HG02571 (cell line): ENCODE data around the gene RGPD8.
"Not testable (repeated sequence)": the region's sequence is repeated elsewhere in the genome, so short reads cannot be mapped to it uniquely, and the experiment has no call there.

Experiments used
- ATAC-seq: cut with Tn5 transposase; IDR thresholded peaks from one replicate; pipeline ENCODE4 v1.9.1; 2021; ENCODE audit warnings: mild to moderate bottlenecking, moderate library complexity; ENCODE audit not compliant: unreplicated experiment

Gene RGPD8

GRCh38 chr2:112435716-112436431, 2.4 kb upstream of the RGPD8 start:
- not testable (repeated sequence) for ATAC-seq

DNA sequence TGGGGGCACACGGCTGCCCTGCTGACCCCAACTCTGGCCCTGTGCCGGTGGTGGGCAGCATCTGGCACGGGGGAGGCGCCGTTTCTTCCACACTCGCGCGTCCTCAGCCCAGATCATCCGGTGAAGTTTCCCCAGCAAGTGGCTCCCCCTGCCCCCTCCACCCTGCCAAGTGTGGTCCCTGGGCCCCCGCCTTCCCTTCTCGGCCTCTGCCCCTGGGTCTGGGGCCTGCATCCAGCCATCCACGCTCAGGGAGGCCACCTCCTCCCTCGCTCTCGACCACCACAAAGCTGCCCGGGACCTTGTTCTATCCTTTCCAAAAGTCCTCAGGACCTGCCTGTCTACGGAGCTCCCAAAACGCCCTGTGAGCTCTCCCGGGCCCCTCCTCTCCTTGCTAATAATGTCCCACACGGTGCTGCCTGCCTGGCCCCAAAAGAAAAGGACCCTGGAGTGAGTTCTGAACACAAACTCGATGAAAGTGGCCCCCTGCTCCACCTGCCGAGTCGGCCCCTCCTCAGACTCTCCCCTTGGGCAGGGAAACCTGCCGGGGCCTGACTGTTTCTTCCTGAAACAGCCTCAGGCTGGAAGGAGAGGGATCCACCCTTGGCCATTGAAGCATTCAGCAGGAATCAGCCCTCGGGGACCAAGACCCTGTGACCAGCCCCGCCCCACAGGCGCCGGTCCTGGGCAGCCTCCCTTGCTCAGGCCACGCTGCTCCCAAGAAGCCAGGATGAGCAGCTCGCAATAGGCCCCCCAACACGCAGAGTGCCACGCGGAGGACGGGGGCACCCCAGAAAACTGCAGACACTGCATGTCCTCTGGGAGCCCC, 1.7 kb upstream of the RGPD8 start:
- not testable (repeated sequence) for ATAC-seq

DNA sequence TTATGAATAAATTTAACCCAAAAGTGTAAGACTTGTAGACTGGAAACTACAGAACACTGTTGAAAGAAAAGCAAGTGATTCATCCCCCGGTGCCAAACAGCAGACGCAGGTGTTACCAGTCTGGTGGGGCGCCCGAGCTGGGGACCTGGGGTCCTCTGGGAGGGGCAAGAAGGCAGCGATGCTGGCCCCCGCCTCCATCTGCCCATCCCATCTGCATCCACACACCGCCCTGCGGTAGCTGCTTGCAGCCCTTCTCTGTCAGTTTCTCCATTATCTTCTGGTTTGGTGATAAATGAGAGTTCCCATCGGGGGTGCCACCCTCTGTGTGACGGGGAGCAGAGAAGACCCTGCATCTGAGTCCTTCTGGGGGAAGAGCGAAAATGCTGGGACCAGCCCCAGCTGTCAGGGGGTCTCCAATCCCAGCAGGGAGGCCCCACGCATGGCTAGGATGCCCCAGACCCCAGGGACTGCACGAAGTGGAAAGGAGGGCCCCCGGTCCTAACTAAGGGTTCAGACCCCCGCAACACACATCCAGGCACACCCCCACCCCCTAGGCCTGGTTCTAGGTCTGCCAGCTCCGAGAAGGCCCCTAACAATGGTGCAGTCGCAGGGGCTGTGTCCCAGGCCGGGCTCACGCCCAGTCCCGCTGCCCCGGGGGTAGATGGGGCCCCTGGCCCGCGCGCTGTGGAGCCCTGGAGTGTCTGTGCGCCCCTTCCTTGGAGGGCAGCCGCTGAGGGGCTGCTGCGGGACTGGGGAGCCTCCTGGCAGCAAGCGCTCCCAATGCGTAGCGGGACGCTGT, 686 bp upstream of the RGPD8 start:
- ATAC-seq = no peak

DNA sequence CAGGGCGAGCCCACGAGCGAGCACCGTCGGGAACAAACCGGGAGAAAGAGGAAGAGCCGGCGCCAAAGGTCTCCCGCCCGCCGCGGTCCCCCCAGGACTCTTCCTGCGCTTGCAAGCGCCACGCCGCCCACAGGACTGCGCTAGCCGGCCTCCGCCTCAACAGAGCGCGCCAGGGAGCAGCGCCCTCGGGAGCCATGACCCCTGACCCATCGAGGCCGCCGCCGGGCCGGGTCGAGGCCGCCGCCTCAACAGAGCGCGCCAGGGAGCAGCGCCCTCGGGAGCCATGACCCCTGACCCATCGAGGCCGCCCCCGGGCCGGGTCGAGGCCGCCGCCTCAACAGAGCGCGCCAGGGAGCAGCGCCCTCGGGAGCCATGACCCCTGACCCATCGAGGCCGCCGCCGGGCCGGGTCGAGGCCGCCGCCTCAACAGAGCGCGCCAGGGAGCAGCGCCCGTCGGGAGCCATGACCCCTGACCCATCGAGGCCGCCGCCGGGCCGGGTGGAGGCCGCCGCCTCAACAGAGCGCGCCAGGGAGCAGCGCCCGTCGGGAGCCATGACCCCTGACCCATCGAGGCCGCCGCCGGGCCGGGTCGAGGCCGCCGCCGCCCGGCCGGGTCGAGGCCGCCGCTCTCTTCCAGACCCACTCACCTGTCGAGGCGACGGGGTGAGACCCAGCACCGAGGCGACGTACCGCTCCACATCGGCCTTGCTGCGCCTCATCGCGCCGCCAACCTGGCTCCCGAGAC, 538 bp downstream of the RGPD8 start:
- peak; percentile 28 for ATAC-seq

DNA sequence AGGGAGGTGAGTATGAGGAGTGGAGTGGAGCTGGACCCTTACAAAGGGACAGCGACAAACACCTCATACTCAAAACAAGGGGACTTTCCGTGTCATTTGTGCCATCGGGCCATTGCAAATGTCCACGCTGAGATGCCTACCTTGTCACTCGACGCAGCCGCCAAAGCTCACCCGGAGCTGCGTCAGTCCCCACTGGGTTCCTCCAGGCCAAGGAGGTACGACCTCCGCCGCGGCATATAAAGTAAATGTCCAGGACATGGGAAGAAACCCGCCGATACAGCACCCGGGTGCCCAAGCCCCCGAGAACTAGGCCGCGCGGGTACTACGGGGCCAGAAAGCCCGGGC, 1.1 kb downstream of the RGPD8 start:
- not testable (repeated sequence) for ATAC-seq

DNA sequence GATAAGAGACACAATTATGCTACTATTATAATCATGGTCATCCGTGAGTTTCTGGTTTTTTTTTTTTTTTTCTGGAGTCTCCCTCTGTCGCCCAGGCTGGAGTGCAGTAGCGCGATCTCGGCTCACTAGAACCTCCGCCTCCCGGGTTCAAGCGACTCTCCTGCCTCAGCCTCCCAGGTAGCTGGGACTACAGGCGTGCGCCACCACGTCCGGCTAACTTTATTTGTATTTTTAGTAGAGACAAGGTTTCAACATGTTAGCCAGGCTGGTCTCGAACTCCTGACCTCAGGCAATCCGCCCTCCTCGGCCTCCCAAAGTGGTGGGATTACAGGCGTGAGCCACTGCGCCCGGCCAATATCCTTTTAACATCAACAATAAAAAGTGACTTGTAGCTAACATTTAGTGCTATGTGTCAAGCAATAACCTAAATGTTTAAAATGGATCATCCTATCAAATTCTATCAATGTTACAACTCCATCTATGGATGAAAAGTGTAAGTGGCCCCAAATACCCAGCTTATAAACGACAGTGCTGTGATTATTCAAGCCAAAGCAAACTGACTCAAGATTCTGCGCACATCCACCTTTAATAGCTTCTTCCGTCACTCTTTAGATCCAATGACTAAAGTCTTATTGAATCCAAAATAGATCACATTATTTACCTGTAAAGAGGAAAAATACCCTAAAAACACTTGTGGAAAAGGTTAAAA, 1.7 kb downstream of the RGPD8 start:
- ATAC-seq = not testable (repeated sequence)

DNA sequence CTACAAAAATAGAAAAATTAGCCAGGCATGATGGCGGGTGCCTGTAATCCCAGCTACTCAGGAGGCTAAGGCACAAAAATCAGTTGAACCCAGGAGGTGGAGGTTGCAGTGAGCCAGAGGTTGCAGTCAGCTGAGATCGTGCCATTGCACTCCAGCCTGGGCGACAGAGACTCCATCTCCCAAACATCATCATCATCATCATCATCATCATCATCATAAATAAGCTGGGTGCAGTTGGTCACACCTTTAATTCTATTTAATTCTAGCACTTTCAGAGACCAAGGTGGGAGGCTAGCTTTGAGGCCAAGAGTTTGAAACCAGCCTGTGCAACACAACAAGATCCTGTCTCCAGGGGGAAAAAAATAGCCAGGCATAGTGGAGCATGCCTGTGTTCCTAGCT, 8.9 kb downstream of the RGPD8 start:
- ATAC-seq = not testable (repeated sequence)

DNA sequence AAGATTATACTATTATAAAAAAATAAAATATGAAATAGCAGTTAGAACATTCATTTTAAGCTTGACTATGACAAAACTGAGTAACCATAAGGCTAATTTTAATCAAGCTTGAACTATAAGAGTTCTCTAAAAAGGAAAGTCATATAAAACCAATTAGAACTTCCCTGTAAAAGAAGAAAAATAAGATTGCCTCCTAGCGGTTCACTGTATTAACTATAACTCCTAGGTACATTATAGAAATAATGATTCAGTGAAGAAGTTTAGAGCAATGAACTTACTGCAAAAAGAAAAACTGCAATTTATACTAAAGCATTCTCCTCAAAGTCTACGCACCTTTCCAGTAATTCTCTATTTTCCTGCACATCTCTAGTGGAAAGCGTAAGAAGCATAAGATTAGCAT, 16.6 kb downstream of the RGPD8 start:
- ATAC-seq = not testable (repeated sequence)

DNA sequence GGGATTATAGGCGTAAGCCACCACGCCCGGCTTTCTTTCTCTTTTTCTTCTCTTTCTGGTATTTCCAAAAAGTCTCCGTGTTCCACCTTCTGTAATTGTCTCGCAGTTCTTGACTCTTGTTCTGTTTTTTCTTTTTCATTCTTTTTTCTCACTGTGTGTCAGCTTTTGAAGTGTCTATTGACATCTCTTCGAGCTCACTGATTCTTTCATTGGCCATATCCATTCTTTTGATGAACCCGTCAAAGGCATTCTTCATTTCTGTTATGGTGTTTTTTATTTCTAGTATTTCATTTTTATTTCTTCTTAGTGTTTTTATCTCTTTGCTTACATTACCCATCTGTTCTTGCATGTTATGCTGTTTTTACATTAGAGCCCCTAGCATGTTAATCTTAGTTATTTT, 73.4 kb downstream of the RGPD8 start:
- not testable (repeated sequence) for ATAC-seq

DNA sequence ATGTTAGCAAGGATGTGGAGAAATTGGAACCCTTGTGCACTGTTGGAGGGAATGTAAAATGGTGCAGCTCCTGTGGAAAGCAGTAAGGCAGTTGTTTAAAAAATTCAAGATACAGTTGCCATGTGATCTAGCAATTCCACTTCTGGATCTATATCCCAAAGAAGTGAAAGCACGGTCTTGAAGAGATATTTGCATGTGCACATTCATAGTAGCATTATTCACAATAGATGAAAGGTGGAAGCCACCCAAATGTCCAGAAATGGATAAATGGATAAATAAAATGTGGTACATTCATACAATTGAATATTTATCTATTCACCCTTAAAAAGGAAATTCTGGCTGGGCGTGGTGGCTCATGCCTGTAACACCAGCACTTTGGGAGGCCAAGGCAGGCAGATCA, 79.1 kb downstream of the RGPD8 start:
- ATAC-seq = not testable (repeated sequence)

DNA sequence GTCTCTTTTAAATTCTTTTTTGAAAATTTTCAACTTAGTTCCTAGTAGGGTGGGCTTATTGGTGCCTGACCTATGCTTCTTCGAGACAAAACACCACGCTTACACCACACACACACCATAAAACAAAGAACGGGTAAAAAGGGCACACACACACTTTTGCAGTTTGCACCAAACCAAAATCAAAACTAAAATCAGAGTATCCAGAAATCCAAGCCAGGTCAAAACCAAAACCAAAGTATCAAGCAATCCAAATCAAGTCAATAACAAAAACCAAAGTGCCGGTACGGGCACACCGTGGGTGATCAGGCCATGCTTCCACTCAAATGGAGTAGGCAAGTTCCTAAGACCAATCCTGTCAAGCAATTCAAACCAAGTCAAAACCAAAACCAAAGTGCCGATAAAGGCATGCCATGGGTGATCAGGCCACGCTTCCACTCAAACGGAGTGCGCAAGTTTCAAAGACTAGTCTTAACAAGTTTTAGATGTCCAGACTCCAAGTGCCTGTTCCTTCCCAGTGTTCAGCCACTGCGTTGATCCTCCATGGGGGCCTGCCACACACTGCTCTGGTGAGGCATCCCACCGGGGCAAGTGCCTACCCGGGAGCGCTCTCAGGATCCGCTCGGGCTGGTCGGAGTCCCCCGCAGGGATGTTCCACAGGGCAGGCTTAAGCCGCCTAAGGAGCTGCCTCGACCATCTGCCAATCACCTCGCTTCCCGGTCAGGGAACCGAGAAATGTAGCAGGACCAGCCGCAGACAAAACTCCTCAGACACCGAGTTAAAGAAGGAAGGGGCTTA, 80.4 kb downstream of the RGPD8 start:
- not testable (repeated sequence) for ATAC-seq

DNA sequence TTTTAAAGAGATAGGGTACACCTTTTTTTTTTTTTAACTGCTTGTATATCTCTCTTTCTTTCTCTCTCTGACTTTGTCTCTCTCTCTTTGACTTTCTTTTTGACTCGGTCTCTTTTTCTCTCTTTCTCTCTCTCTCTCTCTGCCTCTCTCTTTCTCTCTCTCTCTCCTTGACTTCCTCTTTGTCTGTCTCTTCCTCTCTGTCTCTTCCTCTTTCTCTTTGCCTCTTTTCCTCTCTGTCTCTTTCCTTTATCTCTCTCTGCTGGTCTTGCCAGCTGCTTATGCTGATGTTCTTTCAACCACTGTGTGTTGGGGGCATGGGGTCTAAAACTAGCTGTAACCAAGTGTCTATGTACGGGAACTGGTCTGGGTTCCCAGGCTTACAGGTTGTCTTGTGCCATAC, 81.2 kb downstream of the RGPD8 start:
- not testable (repeated sequence) for ATAC-seq

DNA sequence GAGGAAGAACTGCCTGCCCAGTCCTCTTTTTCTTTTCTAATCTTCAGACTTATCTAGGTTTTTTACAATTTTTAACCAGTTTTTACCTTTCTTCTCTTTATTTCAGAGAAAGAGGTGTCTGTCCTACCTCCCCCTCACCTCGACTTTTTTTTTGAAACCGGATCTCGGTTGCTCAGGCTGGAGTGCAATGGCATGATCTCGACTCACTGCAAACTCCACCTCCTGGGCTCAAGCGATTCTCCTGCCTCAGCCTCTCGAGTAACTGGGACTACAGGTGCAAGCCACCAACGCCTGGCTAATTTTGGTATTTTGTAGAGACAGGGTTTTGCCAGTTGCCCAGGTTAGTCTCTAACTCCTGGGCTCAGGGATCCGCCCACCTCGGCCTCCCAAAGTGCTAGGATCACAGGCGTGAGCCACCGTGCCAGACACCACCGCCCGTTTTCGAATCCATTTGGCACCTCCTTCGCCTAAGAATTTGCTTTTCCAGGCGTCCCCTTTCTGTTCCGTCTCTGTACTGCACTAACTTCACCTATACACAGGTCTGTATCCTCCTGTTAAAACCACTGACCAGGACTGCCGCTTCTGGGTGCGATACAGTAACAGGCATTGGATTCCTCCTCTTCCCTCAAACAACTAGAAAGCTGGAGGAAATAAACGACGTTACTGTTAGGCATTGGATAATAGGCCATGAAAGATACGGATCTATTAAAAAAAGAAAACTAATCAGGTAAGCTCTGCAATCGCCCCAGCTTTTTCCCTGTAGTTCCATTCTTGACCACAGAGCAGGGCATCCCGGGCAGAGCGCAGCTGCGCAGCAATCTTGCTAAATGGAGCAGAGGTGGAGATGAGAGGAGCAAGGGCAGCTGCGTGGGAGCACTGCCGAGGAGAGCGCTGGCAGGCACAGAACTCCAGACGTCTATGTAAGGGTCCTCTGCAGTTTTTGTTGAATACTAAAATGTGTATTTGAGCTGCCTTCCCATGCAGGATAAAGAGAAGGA, 88.1 kb downstream of the RGPD8 start:
- ATAC-seq = no peak

GRCh38 chr2:112343827-112344585, 89.4 kb downstream of the RGPD8 start:
- ATAC-seq = no peak

- ATAC-seq = no peak
Observed at GRCh38 chr2:112342067-112342550, 91.3 kb downstream of the RGPD8 start.

DNA sequence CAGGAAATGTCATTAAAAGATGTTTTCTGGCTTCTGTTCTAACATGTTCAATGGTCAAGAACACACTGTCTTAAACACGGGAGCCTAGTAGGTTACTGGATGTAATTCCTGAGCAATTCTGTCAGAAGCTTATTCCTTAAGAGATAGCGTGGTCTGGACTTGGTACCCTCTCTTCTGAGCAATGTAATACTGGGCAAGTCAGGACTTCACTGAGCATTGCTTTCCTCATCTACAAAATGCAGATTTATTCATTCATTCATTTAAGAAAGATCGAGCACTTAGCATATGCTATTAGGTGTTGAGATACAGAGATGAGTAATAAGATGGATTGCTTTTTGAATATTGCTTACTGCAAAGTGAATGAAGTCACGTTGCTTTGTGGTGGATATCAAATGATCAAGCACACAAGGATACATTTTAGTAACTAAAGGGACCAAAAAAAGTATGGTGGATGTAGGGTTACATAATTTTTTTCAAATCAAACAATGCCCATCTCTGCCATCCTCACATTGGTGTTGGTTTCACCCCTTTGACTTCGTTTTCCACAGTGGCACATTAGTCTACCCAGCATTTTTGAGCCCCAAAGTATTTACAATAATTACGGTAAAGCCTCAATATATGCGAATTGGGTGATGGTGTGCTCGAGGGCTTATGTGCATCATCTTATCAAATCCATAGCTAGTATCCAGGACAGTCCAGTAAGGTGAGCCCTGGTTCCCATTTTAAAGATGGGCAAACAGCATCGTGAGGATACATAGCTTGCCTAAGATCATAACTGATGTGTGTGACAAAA, 92.8 kb downstream of the RGPD8 start:
- ATAC-seq = no peak
